KMS-11 (cell line): ENCODE results near the gene AMPD2.
A peak's percentile ranks its signal among the peaks of the same experiment; 100 is the strongest.

ENCODE experiments used
- H2AFZ ChIP-seq: fragments of 200-600 bp; sonication (generic); 2 replicates; pipeline ENCODE4 v1.6.1; 2016; ENCODE audit warnings: antibody characterized with exemption, mixed run types, low read depth
- H3K27ac ChIP-seq: fragments of 200-600 bp; sonication (generic); 2 replicates; pipeline ENCODE4 v1.6.1; 2016; ENCODE audit warnings: mild to moderate bottlenecking, mixed run types
- H3K27me3 ChIP-seq: fragments of 200-600 bp; sonication (generic); 2 replicates; pipeline ENCODE4 v1.6.1; 2017; ENCODE audit warnings: mild to moderate bottlenecking, low read depth, mixed run types, moderate library complexity; ENCODE audit not compliant: insufficient read depth
- H3K36me3 ChIP-seq: fragments of 200-600 bp; sonication (generic); 2 replicates; pipeline ENCODE4 v1.6.1; 2017; ENCODE audit warnings: mild to moderate bottlenecking, mixed run types; ENCODE audit not compliant: insufficient read depth
- H3K4me1 ChIP-seq: fragments of 200-600 bp; sonication (generic); 2 replicates; pipeline ENCODE4 v1.6.1; 2016; ENCODE audit warnings: mild to moderate bottlenecking, low read depth, mixed run types; ENCODE audit not compliant: poor library complexity, severe bottlenecking
- H3K4me2 ChIP-seq: fragments of 200-600 bp; sonication (generic); 2 replicates; pipeline ENCODE4 v1.7.0; 2016; ENCODE audit warnings: mild to moderate bottlenecking, mixed run types
- H3K4me3 ChIP-seq: fragments of 200-600 bp; sonication (generic); IDR thresholded peaks from 2 replicates; pipeline ENCODE4 v1.6.1; 2017; ENCODE audit warnings: low read depth, low read length, mixed read lengths; ENCODE audit not compliant: insufficient read depth
- H3K79me2 ChIP-seq: fragments of 200-600 bp; sonication (generic); 2 replicates; pipeline ENCODE4 v1.6.1; 2016; ENCODE audit warnings: low read depth, mixed run types; ENCODE audit not compliant: insufficient read depth
- H3K9ac ChIP-seq: fragments of 200-600 bp; sonication (generic); 2 replicates; pipeline ENCODE4 v1.6.1; 2016; ENCODE audit warnings: mild to moderate bottlenecking, mixed run types
- H4K20me1 ChIP-seq: fragments of 200-600 bp; sonication (generic); 2 replicates; pipeline ENCODE4 v1.6.1; 2016; ENCODE audit warnings: mild to moderate bottlenecking, mixed run types; ENCODE audit not compliant: insufficient read depth
- CTCF ChIP-seq: fragments of 200-600 bp; sonication (generic); conservative IDR thresholded peaks from 2 replicates; pipeline ENCODE4 v1.6.1; 2017; ENCODE audit warnings: low read depth, mild to moderate bottlenecking, antibody characterized with exemption, low read length, moderate library complexity, mixed read lengths

Gene AMPD2

GRCh38 chr1:109620841-109621286 is 1.2 kb downstream of the AMPD2 start:
- Histone ChIP-seq H3K4me3 (peak overlapping the region; percentile 90), H3K4me1 (peaks cover 24% of the 10 kb centered on the region), H3K9ac (peak overlapping the region; percentile 93), H4K20me1 (no peaks in the 10 kb centered on the region), H3K79me2 (peaks cover 48% of the 10 kb centered on the region), H3K27me3 (no peaks in the 10 kb centered on the region), H3K36me3 (no peaks in the 10 kb centered on the region), H3K4me2 (peak overlapping the region; percentile 98), H2AFZ (peak overlapping the region; percentile 89), H3K27ac (peak overlapping the region; percentile 68)
- TF ChIP-seq CTCF = no peak

- Histone ChIP-seq H3K27me3 (no peaks in the 10 kb centered on the region), H3K27ac (no peak overlapping the region), H2AFZ (no peak overlapping the region), H3K9ac (peak overlapping the region; percentile 93; the same call in 1 of the 2 replicates), H3K79me2 (peaks cover 48% of the 10 kb centered on the region), H3K4me2 (peak overlapping the region; percentile 98), H3K4me3 (peak overlapping the region; percentile 21), H4K20me1 (no peaks in the 10 kb centered on the region), H3K4me1 (peaks cover 24% of the 10 kb centered on the region), H3K36me3 (no peaks in the 10 kb centered on the region)
- TF ChIP-seq CTCF = no peak
Observed at GRCh38 chr1:109621379-109622136, 1.9 kb downstream of the AMPD2 start.

GRCh38 chr1:109622137-109622892 is 2.7 kb downstream of the AMPD2 start:
- no peak overlapping the region for H3K9ac ChIP-seq
- no peak for TF ChIP-seq CTCF
- H3K79me2 ChIP-seq = peaks cover 48% of the 10 kb centered on the region
- no peaks in the 10 kb centered on the region for H3K27me3 ChIP-seq
- no peak overlapping the region for H3K4me3 ChIP-seq
- H4K20me1 ChIP-seq = no peaks in the 10 kb centered on the region
- peaks cover 4% of the 10 kb centered on the region; the same call in 1 of the 2 replicates for H3K36me3 ChIP-seq
- H3K4me2 ChIP-seq = peak overlapping the region; percentile 98; the same call in 1 of the 2 replicates
- H3K4me1 ChIP-seq = peaks cover 24% of the 10 kb centered on the region
- H3K27ac ChIP-seq = no peak overlapping the region
- H2AFZ ChIP-seq = no peak overlapping the region

- Histone ChIP-seq H3K79me2 (peaks cover 48% of the 10 kb centered on the region), H3K27ac (no peak overlapping the region), H3K4me1 (peaks cover 24% of the 10 kb centered on the region), H4K20me1 (no peaks in the 10 kb centered on the region), H3K9ac (no peak overlapping the region), H3K4me3 (no peak overlapping the region), H3K27me3 (no peaks in the 10 kb centered on the region), H3K36me3 (peaks cover 6% of the 10 kb centered on the region; the same call in 1 of the 2 replicates), H3K4me2 (no peak overlapping the region), H2AFZ (no peak overlapping the region)
- no peak for TF ChIP-seq CTCF
Observed at GRCh38 chr1:109622895-109623294, 3.3 kb downstream of the AMPD2 start.
